Measurements from ENCODE around the gene AUTS2. TPM values are rescaled to one million over a fixed set of nuclear protein-coding genes. Genes with fewer than 3 reads are reported as not detected.

AUTS2 gene
- total RNA-seq, 1 experiment from 2014 or later, result 2.5 TPM

DNA sequence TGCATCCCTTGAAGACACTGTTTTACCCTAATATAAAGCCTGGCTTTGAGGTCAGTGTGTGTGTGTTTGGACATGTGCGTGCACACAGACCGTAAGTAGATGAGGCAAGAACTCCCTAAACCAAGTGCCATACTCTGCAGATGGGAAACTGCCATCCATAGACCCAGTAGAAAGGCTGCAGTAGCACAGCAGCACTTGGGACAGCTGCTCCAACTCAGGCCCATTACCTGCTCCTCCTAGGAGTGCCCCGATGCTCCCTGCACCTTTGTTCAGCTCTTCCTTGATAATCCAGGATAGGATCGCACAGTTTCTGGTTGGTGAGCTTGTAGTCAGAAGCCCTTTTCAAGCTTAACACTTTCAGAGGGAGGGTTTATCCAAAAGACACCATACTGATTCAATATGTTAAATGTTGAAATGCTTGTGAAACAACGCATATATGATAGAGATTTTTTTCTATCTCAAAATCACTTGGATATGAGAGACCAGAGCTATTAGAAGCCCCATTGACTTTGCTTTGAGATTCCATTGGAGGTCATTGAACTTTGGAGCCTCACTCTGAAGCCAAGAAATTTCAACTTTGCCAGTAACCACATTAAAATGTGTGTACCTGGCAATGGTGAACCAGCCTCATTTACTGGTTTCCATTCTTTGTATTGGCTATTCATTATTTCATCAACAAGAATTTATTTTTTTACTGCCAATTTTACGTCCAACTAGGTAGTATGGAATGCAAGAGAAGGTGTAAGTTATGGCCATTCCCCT, 776.7 kb downstream of the AUTS2 start:
- ChIA-PET POLR2A (no interaction called here), CTCF (no interaction called here)
- DNase-seq (ENCODE audit: low read depth, low spot score) (no peak), ATAC-seq (no peak)
- H3K4me3 ChIP-seq (ENCODE audit: low read depth in 2 of 2, low read length in 2 of 2), result no peak overlapping the region
- in situ Hi-C loops (cut with HindIII; ENCODE audit: low pct_unique_long_range_greater_than_20kb, low sequenced_read_pairs), result no loop called here
- no peaks in the 10 kb centered on the region for H3K27me3 ChIP-seq (ENCODE audit: control insufficient read depth, insufficient read depth, low read length)
- H3K4me1 ChIP-seq (ENCODE audit: control insufficient read depth, insufficient read depth, low read length), result no peaks in the 10 kb centered on the region
- no peaks in the 10 kb centered on the region for H3K36me3 ChIP-seq (ENCODE audit: control insufficient read depth, insufficient read depth, low read length)
- no peaks in the 10 kb centered on the region for H3K9me3 ChIP-seq (ENCODE audit: control insufficient read depth, insufficient read depth, low read depth, low read length)
- no TSS peak for BruUV-seq (replicated peaks)
- TF ChIP-seq SIN3A (IDR thresholded peaks at IDR 0.05; ENCODE audit: borderline replicate concordance, insufficient read depth, low read depth, low read length) (no peak), TCF7L2 (IDR thresholded peaks at IDR 0.05; ENCODE audit: low read depth, low read length) (no peak), POLR2AphosphoS5 (IDR thresholded peaks at IDR 0.05; ENCODE audit: low read depth, low read length) (no peak)
- TF ChIP-seq, protein P1, sequence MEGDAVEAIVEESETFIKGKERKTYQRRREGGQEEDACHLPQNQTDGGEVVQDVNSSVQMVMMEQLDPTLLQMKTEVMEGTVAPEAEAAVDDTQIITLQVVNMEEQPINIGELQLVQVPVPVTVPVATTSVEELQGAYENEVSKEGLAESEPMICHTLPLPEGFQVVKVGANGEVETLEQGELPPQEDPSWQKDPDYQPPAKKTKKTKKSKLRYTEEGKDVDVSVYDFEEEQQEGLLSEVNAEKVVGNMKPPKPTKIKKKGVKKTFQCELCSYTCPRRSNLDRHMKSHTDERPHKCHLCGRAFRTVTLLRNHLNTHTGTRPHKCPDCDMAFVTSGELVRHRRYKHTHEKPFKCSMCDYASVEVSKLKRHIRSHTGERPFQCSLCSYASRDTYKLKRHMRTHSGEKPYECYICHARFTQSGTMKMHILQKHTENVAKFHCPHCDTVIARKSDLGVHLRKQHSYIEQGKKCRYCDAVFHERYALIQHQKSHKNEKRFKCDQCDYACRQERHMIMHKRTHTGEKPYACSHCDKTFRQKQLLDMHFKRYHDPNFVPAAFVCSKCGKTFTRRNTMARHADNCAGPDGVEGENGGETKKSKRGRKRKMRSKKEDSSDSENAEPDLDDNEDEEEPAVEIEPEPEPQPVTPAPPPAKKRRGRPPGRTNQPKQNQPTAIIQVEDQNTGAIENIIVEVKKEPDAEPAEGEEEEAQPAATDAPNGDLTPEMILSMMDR (IDR thresholded peaks at IDR 0.05), result no peak
- TF ChIP-seq, protein P2, sequence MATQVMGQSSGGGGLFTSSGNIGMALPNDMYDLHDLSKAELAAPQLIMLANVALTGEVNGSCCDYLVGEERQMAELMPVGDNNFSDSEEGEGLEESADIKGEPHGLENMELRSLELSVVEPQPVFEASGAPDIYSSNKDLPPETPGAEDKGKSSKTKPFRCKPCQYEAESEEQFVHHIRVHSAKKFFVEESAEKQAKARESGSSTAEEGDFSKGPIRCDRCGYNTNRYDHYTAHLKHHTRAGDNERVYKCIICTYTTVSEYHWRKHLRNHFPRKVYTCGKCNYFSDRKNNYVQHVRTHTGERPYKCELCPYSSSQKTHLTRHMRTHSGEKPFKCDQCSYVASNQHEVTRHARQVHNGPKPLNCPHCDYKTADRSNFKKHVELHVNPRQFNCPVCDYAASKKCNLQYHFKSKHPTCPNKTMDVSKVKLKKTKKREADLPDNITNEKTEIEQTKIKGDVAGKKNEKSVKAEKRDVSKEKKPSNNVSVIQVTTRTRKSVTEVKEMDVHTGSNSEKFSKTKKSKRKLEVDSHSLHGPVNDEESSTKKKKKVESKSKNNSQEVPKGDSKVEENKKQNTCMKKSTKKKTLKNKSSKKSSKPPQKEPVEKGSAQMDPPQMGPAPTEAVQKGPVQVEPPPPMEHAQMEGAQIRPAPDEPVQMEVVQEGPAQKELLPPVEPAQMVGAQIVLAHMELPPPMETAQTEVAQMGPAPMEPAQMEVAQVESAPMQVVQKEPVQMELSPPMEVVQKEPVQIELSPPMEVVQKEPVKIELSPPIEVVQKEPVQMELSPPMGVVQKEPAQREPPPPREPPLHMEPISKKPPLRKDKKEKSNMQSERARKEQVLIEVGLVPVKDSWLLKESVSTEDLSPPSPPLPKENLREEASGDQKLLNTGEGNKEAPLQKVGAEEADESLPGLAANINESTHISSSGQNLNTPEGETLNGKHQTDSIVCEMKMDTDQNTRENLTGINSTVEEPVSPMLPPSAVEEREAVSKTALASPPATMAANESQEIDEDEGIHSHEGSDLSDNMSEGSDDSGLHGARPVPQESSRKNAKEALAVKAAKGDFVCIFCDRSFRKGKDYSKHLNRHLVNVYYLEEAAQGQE (IDR thresholded peaks at IDR 0.05; ENCODE audit: insufficient read depth in 1 of 2, low read depth in 2 of 2, low read length in 1 of 2), result no peak
- intact Hi-C loops (cut with micrococcal nuclease; ENCODE audit: unreplicated experiment), result no loop called here
- no peak overlapping the region for H3K27ac ChIP-seq (ENCODE audit: low read length)

DNA sequence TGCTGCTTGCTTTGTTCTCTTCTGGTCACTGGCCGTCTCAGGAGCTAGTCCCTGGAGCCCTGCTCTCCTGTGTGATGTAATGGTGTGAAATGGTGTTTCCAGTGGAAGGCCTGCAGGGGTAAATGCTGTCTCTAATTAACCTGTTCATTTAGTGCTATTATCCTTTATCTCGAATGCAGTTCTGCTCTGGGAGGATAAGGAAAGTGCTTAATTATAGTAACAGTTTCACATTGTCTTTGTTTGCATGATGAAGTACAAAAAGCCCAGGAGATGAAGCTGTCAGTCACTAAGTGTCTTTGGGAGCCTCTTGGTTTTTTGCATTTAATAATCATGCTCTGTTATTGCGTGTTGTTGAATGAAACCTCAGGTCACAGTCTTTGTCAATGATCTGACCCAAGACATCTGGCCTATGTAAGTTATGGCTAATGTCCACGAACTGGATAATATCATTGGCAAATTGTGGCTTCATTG, 778.3 kb downstream of the AUTS2 start:
- intact Hi-C loops (cut with micrococcal nuclease; ENCODE audit: unreplicated experiment) (no loop called here), in situ Hi-C loops (cut with HindIII; ENCODE audit: low pct_unique_long_range_greater_than_20kb, low sequenced_read_pairs) (no loop called here)
- H3K9me3 ChIP-seq (ENCODE audit: control insufficient read depth, insufficient read depth, low read depth, low read length), result no peaks in the 10 kb centered on the region
- H3K27me3 ChIP-seq (ENCODE audit: control insufficient read depth, insufficient read depth, low read length), result no peaks in the 10 kb centered on the region
- DNase-seq (ENCODE audit: low read depth, low spot score), result no peak
- ChIA-PET CTCF (no interaction called here), POLR2A (interaction anchor here (0.6 kb wide), 1 partner anchor 290 kb away, joined by 6 read pairs; no protein-coding TSS in a partner anchor)
- TF ChIP-seq, protein P1 (IDR thresholded peaks at IDR 0.05), result no peak
- TF ChIP-seq SIN3A (IDR thresholded peaks at IDR 0.05; ENCODE audit: borderline replicate concordance, insufficient read depth, low read depth, low read length) (no peak), TCF7L2 (IDR thresholded peaks at IDR 0.05; ENCODE audit: low read depth, low read length) (no peak), POLR2AphosphoS5 (IDR thresholded peaks at IDR 0.05; ENCODE audit: low read depth, low read length) (no peak)
- TF ChIP-seq, protein P2 (IDR thresholded peaks at IDR 0.05; ENCODE audit: insufficient read depth in 1 of 2, low read depth in 2 of 2, low read length in 1 of 2), result no peak
- no TSS peak for BruUV-seq (replicated peaks)
- H3K4me3 ChIP-seq (ENCODE audit: low read depth in 2 of 2, low read length in 2 of 2), result no peak overlapping the region
- H3K4me1 ChIP-seq (ENCODE audit: control insufficient read depth, insufficient read depth, low read length), result no peaks in the 10 kb centered on the region
- no peak overlapping the region for H3K27ac ChIP-seq (ENCODE audit: low read length)
- H3K36me3 ChIP-seq (ENCODE audit: control insufficient read depth, insufficient read depth, low read length), result no peaks in the 10 kb centered on the region
- ATAC-seq, result no peak

Measured in Panc1 (cell line).